HG03066 (cell line): ENCODE data around the gene ATRNL1.
"Not testable (repeated sequence)": the region's sequence is repeated elsewhere in the genome, so short reads cannot be mapped to it uniquely, and the experiment has no call there.

Source experiments
- ATAC-seq: cut with Tn5 transposase; IDR thresholded peaks from one replicate; pipeline ENCODE4 v1.9.1; 2021; ENCODE audit warnings: low read depth; ENCODE audit not compliant: unreplicated experiment

The ATRNL1 gene

DNA sequence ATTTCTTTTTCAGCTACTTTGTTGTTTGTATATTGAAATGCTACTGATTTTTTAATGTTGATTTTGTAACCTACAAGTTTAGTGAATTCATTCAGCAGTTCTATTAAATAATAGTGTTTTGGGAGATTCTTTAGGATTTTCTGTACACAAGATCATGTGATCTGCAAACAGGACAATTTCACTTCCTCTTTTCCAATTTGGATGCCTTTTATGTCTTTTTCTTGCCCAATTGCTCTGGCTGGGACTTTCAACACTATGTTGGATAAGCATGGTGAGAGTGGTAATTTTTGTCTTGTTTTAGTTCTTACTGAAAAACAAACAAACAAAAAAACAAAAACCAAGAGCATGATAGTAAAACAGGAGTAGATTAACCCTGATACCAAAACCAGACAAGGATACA lies 316.2 kb downstream of the ATRNL1 start:
- ATAC-seq, result no peak

DNA sequence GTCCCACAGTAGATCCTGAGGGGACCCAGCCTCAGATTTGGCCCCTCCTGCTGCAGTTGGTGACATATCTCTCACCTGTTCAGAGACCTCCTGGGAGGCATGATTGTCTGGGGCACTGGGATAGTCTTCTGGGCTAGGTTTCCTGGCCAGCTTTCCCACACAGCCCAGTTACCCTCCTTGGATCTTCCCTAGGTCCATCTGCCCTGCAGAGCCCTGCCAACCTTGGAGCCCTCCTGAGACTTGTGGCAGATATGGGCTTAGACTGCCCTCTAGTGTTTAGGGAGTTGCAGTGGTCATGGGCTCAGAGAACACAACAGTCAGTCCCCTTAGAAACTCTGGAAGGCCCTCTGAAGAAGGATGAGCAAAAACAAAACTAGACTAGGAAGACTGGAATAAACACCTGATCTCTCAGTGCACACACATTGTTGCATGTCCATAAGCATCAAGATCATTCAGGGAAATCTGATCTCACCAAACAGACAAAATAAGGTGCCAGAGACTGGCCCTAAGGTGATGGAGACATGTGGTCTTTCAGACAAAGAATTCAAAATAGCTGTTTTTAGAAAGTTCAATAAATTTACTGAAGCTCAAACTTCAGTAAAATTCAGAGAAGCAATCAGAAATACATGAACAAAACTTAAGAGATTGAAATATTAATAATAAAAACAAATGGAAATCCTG lies 324.6 kb downstream of the ATRNL1 start:
- peak; percentile 89 for ATAC-seq

DNA sequence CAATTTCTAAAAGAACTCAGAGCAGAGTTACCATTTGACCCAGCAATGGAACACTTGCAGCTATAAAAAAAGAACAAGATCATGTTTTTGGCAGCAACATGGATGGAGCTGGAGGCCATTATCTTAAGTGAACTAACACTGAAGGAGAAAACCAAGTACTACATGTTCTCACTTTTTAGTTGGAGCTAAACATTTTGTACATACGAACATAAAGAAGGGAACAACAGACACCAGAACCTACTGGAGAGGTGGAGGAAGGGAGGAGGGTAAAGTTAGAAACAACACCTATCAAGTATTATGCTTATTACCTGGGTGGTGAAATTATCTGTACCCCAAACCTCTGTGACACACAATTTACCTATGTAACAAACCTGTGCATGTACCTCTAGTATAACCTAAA lies 329.5 kb downstream of the ATRNL1 start:
- ATAC-seq, result no peak

DNA sequence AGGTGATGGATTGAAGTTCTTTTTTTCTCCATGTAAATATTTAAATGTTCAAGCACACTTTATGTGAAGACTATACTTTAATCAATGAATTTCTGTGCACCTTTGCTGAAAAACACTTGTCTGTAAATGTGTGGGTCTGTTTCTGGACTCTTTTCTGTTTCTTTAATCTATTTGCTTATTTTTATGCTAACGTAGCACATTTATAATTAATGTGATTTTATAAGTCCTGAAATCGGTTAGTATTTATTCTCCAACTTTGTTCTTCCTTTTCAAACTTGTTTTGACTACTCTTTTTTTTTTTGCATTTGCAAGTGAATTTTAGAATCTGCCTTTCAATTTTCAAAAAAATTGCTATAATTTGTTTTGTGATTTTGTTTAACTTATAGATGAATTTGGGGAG lies 334.4 kb downstream of the ATRNL1 start:
- no peak for ATAC-seq

DNA sequence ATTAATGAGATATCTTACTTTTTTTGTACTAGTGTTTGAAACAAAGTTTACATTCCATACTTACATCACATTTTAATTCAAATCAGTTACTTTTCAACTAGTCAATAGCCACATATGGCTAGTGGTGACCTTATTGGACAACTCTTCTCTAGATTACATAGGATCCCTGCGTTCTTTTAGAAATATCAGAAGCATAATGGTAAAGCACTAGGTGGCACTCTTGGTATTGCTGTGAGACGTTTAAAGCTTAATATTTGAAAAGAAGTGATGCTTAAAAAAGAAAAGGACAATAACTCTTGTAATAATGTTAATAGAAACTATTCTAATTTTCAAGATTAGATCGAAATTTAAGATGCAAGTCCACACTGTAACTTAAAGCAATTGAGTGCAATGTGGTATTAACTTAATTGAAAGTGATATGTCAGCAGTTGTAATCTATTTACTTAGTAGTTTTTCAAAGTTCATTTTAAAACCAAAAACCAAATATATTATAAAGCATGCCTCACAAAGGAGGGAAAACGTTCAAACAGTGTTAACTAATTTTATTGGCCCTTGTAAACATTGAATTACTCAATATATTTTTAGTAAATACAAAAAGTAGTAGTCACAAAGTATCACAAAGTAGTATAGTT lies 339.1 kb downstream of the ATRNL1 start:
- ATAC-seq, result no peak

DNA sequence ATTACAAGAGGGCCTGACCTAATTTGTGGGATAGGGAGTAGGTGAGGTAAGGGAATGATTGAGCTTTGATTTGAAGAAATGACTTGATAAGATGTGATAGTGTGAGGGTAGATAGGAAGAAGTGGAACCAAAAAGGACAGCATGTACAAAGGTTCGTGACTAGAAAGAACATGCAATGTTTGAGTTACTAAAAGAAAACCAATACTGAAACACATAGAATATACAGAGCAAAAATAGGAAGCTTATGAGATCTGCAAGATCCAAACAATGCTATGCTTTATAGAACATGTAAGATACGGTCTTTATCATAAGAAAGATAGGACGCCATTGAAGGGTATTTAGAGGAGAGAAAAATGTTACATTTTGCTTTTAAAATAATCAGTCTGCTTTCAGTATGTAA lies 343.8 kb downstream of the ATRNL1 start:
- ATAC-seq, result no peak

DNA sequence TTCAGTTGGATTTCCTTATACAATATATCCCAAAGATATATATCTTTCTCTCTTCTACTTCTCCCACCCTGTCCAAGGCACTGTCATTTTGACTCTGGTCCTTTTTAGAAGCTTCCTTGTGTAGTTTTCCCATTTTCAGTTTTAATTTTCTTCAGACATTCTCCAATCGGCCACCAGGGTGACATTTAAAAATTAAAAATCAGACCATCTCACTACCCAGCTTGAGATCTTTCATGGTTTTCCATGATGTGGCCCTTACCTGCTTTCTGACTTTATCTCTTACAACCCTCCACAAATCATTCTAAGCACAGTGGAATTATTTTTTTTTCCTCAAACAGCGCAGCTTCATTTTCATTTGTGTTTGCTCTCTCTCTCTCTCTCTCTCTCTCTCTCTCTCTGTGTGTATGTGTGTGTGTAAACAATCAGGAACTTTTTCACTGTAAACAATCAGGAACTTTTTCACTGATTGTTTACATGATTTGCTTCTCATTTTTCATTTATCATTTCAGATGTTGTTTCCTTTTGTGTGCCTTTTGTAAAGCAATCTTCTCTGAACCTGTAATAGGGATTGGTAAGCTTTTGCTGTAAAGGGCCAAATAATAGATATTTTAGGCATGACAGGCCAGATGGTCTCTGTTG lies 348.9 kb downstream of the ATRNL1 start:
- ATAC-seq, result no peak

DNA sequence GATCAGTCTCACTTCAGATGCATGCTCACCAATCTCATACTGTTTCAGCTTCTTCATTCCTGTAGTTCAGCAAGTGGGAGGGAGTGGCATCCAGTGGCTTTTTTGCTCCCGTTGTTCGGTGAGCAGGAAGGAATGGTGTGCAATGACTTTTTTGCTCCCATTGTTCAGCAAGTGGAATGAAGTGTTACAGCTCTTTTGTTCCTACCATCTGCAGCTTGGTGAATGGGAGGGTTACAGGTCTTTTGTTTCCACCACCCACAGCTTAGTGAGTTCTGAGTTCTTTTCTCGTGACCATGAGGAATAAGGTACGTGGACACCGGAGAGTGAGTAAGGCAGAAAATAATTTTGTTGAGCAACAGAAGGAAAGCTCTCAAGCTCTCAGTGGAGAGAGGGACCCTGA lies 363.6 kb downstream of the ATRNL1 start:
- ATAC-seq, result no peak

DNA sequence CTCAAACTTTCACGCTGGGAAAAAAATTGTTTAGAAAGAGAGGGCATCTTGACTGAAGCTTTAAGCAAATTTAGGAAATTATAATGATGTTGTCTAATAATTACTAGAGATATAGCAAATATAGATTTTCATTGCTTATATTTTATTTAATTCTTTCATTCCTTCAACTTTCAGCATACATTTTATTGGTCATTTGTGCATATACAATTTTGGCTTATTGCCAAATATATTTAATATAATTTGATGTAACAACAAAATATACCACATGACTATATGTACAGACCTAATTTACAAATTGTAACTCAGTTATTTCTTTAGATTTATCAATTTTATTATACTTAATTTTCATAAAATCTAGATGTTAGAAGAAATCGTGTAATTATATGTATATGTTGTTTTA lies 390.1 kb downstream of the ATRNL1 start:
- no peak for ATAC-seq

DNA sequence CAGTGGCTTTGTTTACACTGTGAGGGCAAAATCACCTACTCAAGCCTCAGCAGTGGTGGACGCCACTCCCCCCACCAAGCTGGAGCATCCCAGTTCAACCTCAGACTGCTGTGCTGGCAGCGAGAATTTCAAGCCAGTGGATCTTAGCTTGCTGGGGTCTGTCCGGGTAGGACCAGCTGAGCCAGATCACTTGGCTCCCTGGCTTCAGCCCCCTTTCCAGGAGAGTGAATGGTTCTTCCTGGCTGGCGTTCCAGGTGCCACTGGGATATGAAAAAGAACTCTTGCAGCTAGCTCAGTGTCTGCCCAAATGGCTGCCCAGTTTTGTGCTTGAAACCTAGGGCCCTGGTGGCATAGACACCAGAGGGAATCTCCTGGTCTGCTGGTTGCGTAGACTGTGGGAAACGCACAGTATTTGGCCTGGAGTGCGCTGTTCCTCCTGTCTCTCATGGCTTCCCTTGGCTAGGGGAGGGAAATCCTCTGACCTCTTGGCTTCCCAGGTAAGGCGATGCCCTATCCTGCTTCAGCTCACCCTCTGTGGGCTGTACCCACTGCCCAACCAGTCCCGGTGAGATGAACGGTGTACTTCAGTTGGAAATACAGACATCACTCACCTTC lies 398.5 kb downstream of the ATRNL1 start:
- ATAC-seq, result no peak

DNA sequence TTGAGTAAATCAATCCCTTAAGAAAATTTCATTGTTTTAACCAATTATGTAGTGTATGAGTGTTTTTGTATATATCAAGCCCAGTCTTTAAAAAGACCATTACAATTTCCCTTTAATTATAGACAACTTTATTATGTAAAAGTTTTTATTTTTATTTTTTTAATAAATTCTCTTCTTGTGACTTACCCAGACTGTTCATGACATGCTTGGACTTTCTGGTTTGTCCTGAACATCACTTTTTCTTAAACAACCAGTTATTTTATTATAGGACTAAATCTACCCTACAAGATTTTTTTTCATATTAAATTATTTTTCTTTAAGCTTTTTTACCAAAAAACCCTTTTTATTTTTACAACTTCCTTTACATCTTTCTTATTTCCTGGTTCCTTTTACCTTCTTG lies 410.4 kb downstream of the ATRNL1 start:
- ATAC-seq, result no peak

DNA sequence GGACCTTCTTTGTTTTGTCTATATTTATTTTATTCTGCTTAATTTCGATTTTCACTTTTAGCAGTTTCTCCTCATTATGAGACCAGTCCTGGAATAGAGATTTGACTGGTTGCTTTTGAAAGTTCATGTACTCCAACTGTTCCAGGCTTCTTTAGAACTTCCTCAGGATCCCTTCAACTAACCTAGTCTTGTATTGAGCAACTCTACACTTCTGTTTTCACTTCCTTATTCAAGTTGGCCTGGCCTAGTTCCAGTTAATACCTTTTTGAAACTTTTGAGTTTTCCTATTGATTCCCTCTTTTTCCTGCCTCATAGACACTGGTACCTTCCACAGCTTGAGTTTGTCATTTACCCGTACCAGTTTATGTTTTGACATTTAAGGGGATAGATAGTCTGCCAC lies 421.7 kb downstream of the ATRNL1 start:
- ATAC-seq, result no peak

DNA sequence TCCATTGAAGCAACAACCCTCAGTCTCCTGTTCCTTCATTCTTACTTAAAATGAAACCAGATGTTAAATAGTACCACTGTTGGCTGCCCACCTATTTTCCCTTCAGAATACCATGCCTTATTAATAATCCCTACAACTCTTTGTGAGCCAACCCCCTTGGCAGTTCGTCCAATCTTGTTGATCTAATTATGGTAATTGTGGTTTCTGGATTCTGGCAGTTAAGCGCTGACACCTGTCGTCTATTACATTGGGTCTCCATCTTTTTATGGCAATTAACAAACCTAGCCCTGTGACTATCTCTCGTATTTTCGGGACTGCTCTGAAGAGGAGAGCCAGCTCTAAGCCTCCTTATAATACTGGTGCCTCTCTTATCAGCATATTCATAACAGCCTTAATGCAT lies 432.0 kb downstream of the ATRNL1 start:
- no peak for ATAC-seq

DNA sequence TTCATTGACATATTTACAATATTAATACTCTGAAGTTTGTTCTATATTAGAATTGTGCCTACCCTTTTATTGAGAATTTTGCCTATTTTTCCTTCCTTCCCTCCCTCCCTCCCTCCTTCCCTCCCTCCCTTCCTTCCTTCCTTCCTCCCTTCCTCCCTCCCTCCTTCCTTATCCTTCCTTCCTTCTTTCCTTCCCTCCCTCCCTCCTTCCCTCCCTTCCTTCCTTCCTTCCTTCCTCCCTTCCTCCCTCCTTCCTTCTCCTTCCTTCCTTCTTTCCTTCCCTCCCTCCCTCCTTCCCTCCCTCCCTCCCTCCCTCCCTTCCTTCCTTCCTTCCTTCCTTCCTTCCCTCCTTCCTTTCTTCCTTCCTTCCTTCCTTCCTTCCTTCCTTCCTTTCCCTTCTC lies 434.5 kb downstream of the ATRNL1 start:
- not testable (repeated sequence) for ATAC-seq

DNA sequence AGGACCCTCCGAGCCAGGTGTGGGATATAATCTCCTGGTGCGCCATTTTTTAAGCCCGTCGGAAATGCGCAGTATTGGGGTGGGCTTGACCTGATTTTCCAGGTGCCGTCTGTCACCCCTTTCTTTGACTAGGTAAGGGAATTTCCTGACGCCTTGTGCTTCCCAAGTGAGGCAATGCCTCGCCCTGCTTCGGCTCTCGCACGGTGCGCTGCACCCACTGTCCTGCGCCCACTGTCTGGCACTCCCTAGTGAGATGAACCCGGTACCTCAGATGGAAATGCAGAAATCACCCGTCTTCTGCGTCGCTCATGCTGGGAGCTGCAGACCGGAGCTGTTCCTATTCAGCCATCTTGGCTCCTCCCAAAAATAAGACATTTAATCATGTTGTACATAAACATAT lies 443.2 kb downstream of the ATRNL1 start:
- not testable (repeated sequence) for ATAC-seq

DNA sequence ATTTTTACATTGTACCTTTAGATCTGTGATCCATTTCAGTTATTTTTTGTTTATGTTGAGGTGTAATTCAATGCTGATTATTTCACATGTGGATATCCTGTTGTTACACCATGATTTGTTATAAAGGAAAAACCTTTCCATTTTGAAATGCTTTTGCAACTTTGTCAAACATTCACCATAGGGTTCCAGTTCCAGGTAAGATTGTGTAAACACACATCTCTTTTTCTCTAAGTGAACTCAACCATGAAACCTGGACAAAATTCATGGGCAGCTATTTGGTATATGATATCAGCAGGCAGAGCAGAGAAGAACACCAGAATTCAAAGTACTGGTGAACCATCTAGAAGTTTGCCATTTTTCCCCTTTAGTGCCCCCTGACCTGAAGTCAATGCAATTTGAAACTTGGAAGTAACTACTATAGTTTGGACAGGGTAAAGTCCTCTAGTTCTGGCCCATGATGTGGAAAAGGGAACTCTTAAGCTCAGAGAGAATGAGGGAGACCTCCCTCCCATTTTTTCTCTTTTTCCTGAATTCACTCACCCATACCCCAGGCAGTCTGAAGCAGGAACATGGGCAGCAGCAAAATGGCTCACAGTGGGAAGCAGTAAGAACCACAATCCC lies 446.1 kb downstream of the ATRNL1 start:
- ATAC-seq, result no peak

DNA sequence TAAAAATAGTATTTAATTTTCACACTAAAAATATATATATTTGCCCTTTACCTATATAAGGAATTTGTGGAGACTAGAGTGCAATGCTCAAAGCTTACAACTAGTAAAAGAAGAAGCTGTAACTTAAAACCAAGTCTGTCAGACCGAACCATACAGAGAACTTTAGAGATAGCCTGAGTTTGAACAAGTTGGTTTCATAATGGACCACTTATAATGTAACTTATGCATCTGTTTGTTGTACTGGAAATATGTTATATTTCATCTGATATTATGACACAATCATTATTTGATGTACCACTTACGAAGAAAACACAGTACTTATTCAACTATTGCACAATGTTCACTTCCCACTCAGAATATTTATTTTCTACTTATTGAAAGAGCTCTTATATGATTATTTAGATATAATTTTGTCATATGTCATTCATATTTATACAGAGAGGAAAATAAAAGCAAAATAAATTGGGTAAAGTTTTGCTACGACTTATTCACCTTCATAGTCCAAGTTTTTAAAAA lies 462.8 kb downstream of the ATRNL1 start:
- no peak for ATAC-seq

DNA sequence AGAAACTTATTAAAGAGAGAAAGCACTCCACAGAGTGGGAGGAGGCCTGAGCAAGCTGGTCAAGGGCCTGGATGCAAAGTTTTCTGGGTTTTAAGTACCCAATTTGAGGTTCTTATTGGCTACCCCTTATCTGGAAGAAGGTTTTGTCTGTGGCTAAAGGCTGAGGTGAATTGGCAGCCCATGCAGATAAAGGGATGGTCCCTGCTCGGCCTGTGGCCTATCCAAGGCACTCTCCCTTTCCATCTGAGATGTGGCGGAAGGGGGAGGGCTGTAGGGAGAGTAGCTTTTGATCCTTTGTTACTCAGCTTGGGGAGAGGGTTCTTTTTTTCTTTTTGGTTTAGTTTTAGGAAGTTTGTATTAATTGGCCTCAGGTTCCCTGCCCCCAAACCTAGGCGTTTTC lies 465.1 kb downstream of the ATRNL1 start:
- no peak for ATAC-seq

DNA sequence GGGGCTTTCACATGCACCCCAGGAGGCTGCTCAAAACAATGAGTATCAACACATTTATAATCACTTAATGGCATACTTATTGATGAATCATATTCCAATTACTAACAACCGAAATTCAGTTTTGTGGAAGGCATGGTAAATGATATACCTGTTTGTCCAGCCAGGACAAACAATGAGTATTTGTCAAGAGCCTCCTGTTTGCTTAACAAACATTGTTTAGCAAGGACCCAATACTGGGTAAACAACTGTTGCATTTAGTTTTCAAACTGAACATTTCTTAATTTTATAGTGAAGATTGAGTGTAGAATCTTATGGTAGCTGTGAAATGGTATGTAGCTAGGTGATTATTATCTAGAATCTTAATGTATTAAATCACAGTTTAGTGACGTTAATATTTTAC lies 473.7 kb downstream of the ATRNL1 start:
- ATAC-seq, result no peak

DNA sequence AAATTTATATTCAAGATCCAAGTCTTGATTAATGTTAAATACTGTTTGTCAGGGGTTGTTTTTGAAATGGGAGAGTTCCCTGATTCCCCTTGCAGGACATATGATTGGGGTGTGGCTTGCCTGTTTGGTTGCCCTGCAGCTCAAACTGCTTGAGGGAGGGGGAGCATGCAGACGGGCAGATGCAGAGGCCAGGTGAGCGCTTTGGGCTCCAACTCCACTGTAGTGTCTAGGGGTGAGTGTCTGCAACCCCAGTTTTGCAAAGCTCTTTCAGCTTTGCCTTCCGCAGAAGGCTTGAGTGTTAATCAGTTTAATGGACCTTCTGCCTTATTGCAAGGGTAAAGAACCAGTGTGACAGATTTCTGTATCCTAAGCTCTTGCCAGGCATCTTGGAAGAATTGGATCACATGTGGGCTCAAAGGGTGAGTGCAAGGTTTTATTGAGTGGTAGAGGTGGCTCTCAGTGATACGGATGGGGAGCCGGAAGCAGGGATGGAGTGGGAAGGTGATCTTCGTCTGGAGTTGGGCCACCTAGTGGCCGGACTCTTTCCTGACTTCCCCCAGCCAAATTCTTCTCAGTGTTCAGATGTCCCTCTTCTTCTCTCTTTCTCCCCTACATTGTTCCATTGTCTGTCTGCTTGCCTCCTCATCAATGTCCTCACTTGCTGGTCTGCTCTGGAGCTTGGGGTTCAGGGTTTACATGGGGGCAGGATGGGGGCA lies 479.7 kb downstream of the ATRNL1 start:
- no peak for ATAC-seq
